ENCODE measurements around the gene PIK3CA. TPM values are rescaled to one million over a fixed set of nuclear protein-coding genes. Genes with fewer than 3 reads are reported as not detected.

The PIK3CA gene
- total RNA-seq, 2 donors from 2014 or later: 11.3 to 18.0 TPM

DNA sequence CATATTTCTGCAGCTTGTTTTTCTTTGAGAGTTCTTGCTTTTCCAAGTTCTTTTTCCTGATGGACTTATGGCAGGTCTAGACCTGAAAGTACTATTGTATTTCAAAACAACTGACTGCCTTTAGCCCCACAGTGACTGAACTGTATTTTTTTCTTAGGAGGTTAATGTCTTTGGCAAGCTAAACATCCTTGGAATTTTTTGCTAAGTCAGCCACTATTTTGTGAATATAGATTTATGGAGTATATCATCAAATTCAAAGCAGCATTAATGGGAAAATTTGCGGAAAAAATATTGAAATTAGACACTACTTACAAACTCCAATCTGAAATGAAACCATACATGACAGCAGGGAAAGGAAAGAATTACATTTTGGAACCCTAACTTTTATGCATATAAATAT, 8.6 kb downstream of the PIK3CA start:
- Histone ChIP-seq H3K27ac (no peak overlapping the region), H3K4me3 (no peak overlapping the region), H3K27me3 (no peaks in the 10 kb centered on the region), H3K36me3 (no peaks in the 10 kb centered on the region), H3K9ac (ENCODE audit: low read depth in 2 of 2, low read length in 2 of 2) (no peak overlapping the region), H3K9me3 (no peaks in the 10 kb centered on the region), H3K4me1 (no peaks in the 10 kb centered on the region)
- intact Hi-C loops (cut with DNase I): no loop called here
- DNase-seq: no peak
- TF ChIP-seq, protein P1, sequence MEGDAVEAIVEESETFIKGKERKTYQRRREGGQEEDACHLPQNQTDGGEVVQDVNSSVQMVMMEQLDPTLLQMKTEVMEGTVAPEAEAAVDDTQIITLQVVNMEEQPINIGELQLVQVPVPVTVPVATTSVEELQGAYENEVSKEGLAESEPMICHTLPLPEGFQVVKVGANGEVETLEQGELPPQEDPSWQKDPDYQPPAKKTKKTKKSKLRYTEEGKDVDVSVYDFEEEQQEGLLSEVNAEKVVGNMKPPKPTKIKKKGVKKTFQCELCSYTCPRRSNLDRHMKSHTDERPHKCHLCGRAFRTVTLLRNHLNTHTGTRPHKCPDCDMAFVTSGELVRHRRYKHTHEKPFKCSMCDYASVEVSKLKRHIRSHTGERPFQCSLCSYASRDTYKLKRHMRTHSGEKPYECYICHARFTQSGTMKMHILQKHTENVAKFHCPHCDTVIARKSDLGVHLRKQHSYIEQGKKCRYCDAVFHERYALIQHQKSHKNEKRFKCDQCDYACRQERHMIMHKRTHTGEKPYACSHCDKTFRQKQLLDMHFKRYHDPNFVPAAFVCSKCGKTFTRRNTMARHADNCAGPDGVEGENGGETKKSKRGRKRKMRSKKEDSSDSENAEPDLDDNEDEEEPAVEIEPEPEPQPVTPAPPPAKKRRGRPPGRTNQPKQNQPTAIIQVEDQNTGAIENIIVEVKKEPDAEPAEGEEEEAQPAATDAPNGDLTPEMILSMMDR (IDR thresholded peaks at IDR 0.05): no peak

DNA sequence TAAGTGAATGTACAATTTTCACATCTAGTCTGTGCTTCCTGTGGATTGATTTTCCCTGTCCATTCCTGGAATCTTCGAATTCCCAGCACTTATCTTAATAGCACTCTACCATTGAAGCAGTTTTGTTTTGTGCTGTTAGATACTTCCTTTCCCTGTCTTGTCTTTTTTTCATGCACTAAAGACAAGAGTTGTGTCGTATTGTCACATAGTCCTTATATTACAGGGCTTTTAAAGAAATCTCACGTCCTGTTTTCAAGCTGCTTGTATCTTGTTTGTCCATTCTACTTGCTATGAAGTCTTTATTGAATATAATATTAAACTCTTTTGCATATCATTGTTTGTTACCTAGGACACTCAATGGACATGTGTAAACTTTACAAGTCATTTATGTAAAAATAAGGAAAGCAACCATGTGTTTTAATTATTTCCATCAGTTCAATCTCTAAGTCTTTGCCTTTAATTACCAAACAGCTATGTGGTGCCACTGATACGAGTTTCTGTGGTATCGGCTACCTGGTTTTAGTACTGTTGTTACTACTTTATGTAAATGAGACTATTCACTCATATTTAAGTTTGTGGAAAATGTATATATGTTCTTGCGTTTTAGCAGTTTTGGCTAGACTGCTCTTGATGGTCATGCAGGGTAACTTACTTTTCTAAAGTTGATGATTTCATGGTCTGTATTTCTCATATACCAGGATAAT, 10.3 kb downstream of the PIK3CA start:
- no peak overlapping the region for H3K27ac ChIP-seq
- no peak overlapping the region for H3K4me3 ChIP-seq
- no peaks in the 10 kb centered on the region for H3K36me3 ChIP-seq
- H3K27me3 ChIP-seq: no peaks in the 10 kb centered on the region
- TF ChIP-seq, protein P1 (IDR thresholded peaks at IDR 0.05): no peak
- H3K9me3 ChIP-seq: no peaks in the 10 kb centered on the region
- no peaks in the 10 kb centered on the region for H3K4me1 ChIP-seq
- DNase-seq: no peak
- intact Hi-C loops (cut with DNase I): no loop called here
- H3K9ac ChIP-seq (ENCODE audit: low read depth in 2 of 2, low read length in 2 of 2): no peak overlapping the region

DNA sequence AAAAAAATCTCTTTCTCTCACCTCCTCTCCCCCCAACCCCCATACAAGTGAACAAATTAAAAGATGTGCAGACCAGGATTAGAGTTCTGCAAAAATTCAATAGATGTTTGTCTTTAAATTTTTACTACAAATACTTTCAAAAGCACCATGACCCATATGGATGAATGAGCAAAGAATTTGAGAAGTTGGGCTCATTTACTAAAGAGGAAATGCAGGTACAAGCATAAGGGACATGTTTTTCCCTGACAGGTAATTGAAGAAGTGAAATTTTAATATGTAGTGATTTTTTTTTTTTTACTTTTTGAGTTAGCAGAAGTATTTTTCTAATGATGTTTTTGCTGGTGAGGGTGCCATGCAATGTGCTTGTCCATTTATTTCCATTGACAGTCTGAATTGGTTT, 15.3 kb downstream of the PIK3CA start:
- Histone ChIP-seq H3K36me3 (no peaks in the 10 kb centered on the region), H3K4me3 (no peak overlapping the region), H3K9ac (ENCODE audit: low read depth in 2 of 2, low read length in 2 of 2) (no peak overlapping the region), H3K9me3 (no peaks in the 10 kb centered on the region), H3K27ac (no peak overlapping the region), H3K27me3 (no peaks in the 10 kb centered on the region), H3K4me1 (no peaks in the 10 kb centered on the region)
- TF ChIP-seq, protein P1 (IDR thresholded peaks at IDR 0.05): no peak
- no peak for DNase-seq
- intact Hi-C loops (cut with DNase I): no loop called here

DNA sequence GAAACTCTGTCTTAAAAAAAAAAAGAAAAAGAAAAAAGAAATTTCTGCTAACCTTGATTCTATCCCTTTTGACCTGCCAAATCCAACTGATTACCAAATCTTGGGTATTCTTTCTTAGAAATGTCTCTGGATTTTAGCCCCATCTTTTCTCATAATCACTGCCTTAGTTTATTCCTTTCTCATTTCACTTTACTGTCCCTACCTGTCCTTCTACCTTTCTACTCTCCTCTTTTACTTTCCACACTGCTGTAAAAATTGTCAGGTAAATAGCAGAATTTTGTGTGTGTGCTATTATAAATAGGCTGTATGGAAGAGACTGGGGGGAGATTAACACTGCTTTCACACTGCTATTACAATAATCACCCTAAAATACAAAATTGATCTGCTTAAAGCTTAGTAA, 16.7 kb downstream of the PIK3CA start:
- H3K27ac ChIP-seq: no peak overlapping the region
- H3K9me3 ChIP-seq: no peaks in the 10 kb centered on the region
- no peak overlapping the region for H3K4me3 ChIP-seq
- H3K36me3 ChIP-seq: no peaks in the 10 kb centered on the region
- no peak for DNase-seq
- H3K4me1 ChIP-seq: no peaks in the 10 kb centered on the region
- TF ChIP-seq, protein P1 (IDR thresholded peaks at IDR 0.05): no peak
- no peak overlapping the region for H3K9ac ChIP-seq (ENCODE audit: low read depth in 2 of 2, low read length in 2 of 2)
- H3K27me3 ChIP-seq: no peaks in the 10 kb centered on the region
- intact Hi-C loops (cut with DNase I): no loop called here

DNA sequence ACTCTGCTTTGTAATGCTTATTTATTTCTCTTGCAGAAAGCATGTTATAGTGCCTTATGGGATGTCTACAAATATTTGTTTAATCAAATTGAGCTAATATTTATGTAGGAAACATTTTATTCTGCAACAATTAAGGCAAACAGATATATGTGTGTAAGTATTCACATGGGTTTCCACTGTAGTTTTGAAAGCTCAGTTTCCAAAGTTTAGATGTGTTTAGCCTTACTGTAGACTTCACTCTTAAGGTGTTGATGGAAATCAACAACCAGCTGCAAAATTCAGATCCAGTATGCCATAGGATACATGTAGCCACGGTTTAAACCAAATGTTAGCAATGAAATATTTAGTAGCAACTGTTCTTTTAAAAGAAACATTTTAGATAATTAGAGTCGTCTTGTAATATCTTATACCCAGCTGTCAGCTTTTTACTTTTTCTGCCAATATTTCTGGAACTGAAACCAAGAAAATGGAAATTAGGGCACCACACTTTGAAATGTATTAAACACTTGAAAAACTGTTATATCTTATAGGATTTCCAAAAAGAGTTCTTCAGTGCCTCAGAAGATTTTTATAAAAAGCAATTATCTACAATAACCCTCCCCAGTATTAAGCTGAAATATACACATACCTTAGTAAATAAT, 18.5 kb downstream of the PIK3CA start:
- no peaks in the 10 kb centered on the region for H3K4me1 ChIP-seq
- TF ChIP-seq, protein P1 (IDR thresholded peaks at IDR 0.05): no peak
- intact Hi-C loops (cut with DNase I): no loop called here
- H3K4me3 ChIP-seq: no peak overlapping the region
- H3K9ac ChIP-seq (ENCODE audit: low read depth in 2 of 2, low read length in 2 of 2): no peak overlapping the region
- no peak for DNase-seq
- H3K27me3 ChIP-seq: no peaks in the 10 kb centered on the region
- no peaks in the 10 kb centered on the region for H3K9me3 ChIP-seq
- H3K27ac ChIP-seq: no peak overlapping the region
- H3K36me3 ChIP-seq: no peaks in the 10 kb centered on the region
